Endometrial microvascular endothelial cells (primary cell): ENCODE results near the gene PTPRE. TPM values are rescaled to one million over a fixed set of nuclear protein-coding genes. Genes with fewer than 3 reads are reported as not detected.

Source experiments
- in situ Hi-C: cut with HindIII; loops from 2 replicates; pipeline ENCODE4 v1.10.0; 2017; ENCODE audit warnings: low sequenced_read_pairs, low pct_unique_long_range_greater_than_20kb; ENCODE audit errors: inconsistent ontology term
- total RNA-seq: library from RNA; depleted of rRNA; stranded (reverse); fragments of >200 nt; gene quantifications from one replicate; pipeline ENCODE4 v1.2.3, GENCODE V29; 2015; ENCODE audit errors: inconsistent ontology term

Gene PTPRE
- total RNA-seq, 1 donor from 2014 or later, result 23.9 TPM

DNA sequence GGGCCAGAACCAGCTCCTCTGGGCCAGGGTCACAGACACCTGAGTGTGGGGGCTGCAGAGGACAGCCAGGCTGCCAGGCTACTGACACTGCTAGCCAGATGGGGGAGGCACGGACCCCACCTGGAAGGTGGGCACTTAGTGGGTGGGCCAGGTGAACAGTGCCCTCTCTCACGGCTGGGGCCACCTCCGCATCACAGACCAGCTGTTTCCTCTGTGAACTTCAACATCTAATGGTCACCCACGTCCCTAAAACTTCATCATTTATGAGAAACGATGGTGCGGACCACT is 138.9 kb downstream of the PTPRE start:
- in situ Hi-C loops, result no loop called here

DNA sequence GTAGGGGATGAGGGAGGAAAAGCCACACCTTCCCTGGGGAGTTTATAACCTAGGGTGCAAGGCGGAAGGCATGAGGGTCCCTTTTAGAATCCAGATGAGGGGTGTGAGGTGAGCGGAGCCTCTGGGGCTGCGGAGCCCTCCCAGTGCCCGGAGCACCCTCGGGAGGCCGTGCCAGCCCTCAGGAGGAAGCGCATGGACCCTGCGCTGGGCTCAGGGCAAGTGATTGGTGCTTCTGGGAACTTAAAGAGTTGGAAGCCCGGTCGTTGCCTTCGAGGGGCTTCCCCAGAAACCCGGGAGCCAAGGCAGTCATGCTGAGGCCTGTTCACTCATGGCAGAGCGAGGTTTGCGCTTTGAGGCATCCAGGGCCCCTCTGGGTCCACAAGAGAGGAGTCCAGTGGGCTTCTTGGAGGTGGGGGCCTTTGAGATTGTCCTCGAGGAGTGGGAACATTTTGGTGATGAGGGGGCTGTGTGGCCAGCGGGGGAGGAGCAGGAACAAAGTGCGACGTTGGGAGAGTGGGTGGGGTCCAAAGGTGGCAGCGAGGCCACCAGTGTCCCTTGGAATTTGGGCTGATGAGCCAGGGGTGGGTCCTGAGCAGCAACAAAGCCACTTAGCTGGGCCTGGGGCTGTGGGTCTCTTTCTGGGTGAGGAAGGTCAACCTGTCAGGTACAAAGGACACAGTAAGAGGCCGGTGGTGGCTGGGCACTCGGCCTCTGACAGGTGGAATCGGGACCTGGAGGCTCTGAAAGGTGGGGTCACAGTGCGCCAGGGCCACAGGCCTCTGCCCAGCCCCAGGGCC is 139.5 kb downstream of the PTPRE start:
- in situ Hi-C loops, result no loop called here

GRCh38 chr10:128046953-128047290 is 140.0 kb downstream of the PTPRE start:
- in situ Hi-C loops, result no loop called here

DNA sequence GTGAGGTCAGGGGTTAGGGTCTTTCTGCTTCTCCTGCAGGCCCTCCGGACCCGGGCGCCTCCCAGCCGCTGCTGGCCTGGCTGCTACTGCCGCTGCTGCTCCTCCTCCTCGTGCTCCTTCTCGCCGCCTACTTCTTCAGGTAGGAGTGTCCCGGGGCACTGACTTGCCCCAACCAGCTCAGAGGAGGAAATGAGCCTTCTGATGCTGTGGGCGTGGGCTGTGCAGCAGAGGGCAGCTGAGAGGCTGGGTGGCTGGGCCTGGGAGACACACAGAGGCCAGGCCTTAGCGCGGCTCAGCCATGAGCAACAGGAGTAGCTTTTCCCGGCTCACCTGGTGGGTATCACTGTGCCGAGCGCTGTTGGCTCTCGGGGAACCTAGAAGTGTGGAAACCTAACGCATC is 140.4 kb downstream of the PTPRE start:
- in situ Hi-C loops, result no loop called here

DNA sequence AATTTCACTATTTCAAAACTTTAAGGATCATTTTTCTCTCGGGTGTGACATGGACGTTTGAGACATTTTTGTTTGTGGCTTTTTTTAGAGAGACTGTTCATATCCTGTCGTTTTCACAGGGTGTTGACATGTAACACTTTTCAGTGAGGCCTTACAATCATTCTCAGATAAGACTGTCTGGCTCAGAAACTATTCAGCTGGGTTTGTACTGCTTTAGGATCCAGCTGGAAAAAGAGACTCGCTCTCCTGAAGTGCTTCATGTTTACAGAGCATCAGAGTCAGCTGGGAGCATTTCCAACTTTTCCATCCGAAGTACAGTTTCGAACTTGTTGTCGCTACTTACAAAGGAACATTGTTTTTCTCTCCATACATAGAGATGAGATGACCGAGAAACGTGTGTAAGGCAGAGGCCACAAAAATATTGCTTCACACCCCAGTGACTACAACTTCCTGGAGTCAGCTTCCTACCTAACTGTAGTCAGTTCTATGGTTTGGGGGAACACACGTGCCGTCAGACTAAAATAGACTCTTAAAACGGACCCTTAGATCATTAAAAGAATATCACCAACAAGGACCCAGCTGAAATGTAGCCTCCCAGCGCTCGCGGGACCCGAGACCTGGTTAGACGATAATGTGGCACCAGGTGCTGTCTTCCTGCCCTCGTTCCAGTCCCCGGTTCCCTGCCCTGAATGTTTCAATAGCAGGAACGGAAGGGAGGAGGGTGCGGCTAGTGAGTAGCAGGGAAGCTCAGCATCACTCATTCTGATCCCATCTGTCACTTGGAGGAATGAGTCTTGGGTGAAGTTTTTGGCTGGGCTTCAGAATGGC is 141.3 kb downstream of the PTPRE start:
- in situ Hi-C loops, result no loop called here

DNA sequence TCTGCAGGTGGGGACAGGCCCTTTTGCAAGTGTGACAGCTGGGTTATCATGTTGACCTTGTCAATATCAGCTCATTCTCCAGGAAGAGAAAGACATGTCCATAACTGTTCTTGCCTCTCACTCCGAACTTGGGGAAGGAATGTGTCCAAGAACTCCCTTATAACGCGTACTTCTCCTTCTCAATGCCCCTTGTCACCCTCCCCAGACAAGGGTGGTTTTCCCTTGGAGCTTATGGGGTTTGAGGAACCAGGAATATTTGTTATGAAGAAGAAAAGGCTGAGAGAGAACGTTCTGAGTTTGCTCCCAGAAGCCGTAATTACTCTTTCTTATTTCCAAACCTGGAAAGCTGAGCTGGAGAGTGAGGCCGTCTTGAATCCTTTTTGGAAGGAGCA is 141.9 kb downstream of the PTPRE start:
- in situ Hi-C loops, result no loop called here

DNA sequence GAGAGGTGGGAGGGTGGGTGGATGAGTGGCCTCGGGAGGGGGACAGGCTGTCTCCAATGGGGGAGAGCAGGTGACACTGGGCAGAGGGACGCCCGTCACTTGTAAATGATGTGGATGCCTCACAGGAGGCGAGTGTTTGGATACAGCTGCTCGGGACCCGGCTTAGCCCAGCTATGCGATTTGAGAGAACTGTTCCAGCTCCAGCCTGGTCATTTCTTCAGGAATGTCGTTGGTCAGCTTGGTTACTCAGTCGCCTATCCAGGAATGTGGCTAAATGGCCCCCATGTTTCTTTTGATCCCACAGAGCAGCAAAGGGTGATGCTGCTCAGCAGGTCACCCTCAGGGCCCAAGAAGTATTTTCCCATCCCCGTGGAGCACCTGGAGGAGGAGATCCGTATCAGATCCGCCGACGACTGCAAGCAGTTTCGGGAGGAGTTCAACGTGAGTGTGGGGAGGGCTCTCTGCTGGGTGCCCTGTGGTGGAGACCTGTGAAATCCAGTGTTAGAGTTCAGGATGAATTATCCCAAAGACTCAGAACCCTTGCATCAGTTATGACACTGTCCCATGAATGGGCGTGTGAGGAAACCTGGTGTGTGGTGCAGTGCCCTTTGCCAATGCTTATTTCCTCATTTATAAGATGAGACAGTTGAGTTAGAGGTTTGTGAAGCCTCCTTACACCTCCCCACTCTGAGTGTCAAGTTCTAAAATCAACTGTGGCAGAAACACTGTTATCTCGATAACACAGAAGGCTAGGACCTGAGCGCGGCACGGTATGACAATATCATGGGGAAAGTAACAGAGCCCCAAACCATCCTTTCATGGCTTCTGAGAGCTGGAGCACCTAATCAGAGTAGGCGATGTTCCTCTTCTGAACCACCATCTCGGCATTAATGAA is 142.6 kb downstream of the PTPRE start:
- in situ Hi-C loops, result no loop called here

DNA sequence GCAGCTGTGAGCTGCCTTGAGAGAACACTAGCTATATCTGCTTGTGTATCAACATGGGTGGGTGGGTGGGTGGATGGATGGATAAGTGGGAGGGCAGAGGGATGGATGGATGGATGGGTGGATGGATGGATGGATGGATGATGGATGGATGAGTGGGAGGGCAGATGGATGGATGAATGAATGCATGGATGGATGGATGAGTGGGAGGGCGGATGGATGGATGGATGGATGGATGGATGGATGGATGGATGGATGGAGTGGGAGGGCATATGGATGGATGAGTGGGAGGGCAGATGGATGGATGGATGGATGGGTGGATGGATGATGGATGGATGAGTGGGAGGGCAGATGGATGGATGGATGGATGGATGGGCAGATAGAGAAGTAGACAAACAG is 143.2 kb downstream of the PTPRE start:
- in situ Hi-C loops, result no loop called here

GRCh38 chr10:128050936-128051335 is 144.0 kb downstream of the PTPRE start:
- in situ Hi-C loops, result no loop called here

- in situ Hi-C loops, result no loop called here
These were observed 144.6 kb downstream of the PTPRE start for GRCh38 chr10:128051548-128051947.

- in situ Hi-C loops, result no loop called here
These were observed 145.8 kb downstream of the PTPRE start for GRCh38 chr10:128052696-128053095.

- in situ Hi-C loops, result no loop called here
These were observed 146.5 kb downstream of the PTPRE start for GRCh38 chr10:128053356-128053755.

- in situ Hi-C loops, result no loop called here
These were observed 147.5 kb downstream of the PTPRE start for GRCh38 chr10:128054163-128054970.

DNA sequence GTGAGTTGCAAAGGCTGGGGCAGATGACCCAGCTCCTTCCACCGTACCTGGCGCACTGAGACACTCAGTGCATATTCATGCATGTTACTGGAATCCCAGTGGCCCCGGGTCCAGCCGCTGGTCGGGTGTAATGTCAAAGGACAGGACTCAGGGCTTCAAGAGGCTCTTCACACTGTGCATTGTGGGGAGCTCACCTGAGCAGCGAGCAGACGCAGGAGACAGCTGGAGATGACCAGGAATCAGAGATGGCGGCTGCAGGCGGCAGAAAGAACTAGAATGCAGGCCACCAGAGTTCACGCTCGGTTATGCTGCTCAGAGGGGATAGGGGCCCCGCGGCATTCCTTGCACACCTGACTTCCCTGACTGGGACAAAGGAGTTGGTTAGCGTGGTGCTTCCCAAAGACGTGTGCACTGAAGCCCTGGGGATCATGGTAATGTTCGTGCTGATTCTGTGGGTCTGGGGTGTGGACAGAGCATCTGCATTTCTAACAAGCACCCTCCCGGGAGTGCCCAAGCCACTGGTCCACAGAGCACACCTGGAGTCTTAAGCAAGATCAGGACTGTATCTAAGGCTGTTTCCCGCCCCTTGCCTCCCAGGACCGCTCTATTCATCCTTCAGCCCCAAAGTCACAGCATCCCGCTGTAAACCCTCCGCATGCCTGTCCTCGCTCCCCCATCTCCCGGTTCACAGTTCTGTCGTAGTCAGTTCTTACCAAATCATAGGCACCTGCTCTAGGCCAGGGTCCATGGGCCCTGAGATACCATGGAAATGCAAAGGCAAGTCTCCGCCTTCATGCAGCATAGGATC is 148.4 kb downstream of the PTPRE start:
- in situ Hi-C loops, result no loop called here

- in situ Hi-C loops, result no loop called here
These were observed 149.6 kb downstream of the PTPRE start for GRCh38 chr10:128056303-128057050.

- in situ Hi-C loops, result no loop called here
These were observed 151.3 kb downstream of the PTPRE start for GRCh38 chr10:128058106-128058749.

DNA sequence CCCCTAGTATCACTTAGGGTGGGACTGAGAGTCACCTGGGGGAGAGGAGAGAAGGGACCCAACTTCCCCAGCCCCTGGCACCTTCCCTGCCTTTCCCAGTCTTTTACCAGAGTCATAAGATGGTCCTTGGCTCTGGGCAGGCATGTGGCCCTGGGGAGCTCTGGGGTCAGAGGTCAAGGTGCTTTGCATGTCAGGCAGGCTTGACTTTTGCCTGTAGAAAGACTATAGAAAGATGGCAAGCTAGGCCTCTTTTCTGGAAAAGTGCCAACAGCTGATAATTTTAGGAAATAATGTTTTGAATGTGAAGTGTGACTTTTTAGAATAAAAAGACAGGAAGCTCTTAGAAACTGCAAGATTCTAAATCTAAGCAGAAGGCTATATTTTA is 151.8 kb downstream of the PTPRE start:
- in situ Hi-C loops, result no loop called here
